GM08714 (cell line): Measurements from ENCODE around the gene COQ9.
"Not testable (repeated sequence)": the region's sequence is repeated elsewhere in the genome, so short reads cannot be mapped to it uniquely, and the experiment has no call there.

ENCODE experiments used
- H3K4me3 ChIP-seq: fragments of 200-500 bp; sonication (Bioruptor generic); 2 replicates; pipeline ENCODE4 v1.5.1; 2014; ENCODE audit warnings: mild to moderate bottlenecking, low read length, inconsistent platforms
- ZNF274 ChIP-seq: IDR thresholded peaks from 2 replicates; pipeline ENCODE4 v1.6.1; 2012; ENCODE audit warnings: mild to moderate bottlenecking, low read depth, low read length

Gene COQ9, protein sequence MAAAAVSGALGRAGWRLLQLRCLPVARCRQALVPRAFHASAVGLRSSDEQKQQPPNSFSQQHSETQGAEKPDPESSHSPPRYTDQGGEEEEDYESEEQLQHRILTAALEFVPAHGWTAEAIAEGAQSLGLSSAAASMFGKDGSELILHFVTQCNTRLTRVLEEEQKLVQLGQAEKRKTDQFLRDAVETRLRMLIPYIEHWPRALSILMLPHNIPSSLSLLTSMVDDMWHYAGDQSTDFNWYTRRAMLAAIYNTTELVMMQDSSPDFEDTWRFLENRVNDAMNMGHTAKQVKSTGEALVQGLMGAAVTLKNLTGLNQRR

DNA sequence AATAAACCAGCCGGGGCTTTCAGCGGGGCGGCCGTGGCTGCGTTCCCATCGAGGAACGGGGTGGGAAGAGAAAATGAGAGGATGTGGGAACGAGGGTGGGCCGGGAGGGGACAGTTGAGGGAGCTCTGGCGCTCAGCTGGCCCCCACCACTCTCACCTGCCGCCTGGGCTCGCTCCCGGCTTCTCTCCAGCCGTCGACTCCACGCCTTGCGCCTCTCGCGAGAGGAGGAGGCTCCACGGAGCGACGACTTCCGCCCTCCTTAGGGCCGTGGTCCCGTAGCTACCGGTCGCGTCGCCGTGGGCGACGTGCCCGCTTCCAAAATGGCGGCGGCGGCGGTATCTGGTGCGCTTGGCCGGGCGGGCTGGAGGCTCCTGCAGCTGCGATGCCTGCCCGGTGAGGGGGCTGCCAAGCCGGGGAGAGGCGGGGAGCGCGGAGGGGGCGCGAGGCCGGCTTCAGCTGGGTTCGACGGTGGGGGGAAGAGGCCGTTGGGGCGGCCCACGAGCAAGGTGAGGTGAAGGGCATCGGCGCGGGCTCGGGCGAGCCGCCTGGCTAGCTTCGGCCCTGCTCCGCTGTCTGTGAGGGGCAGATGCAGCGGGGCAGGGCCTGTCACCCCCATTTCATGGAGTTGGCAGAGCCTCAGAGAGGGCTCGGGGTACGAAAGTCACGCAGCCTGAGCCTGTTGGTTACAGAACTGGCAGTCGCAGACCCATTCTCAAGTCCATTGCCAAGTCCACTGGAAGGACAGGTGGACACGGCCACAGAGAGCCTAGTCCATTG is at the start of gene COQ9, which contains the start of gene CIAPIN1:
COQ9 (plus strand) TSS at position 294 of the 777 bp plus-strand sequence; CDS start at position 321, 27 bp downstream.
CIAPIN1 (minus strand) TSS at position 200 of the 777 bp plus-strand sequence. CDS start 6,457 bp downstream, outside the sequence.
- H3K4me3 ChIP-seq, result peak within 1 kb of the TSS; percentile 83
- no peak for TF ChIP-seq ZNF274

DNA sequence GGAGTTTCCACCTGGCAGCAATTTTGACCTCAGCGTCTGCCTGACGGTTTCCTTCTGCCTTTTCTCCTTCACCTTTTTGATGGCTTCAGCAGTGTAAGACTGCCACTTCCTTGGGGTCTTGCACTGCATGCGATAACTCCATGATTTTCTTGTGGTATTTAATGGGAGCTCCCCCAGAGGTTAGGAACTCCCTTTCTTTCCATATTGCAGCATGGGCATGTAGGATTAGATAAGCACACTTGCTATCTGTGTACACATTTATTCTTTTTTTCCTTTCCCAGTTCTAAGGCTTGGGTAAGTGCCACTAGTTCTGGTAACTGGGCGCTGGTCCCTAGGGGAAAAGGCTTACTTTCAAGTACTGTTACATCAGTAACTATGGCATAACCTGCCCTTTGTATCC is 49.8 kb upstream of the COQ9 start:
- not testable (repeated sequence) for H3K4me3 ChIP-seq

GRCh38 chr16:57401943-57402640 is 45.2 kb upstream of the COQ9 start:
- TF ChIP-seq ZNF274, result no peak
- no peak overlapping the region for H3K4me3 ChIP-seq

- no peak for TF ChIP-seq ZNF274
- no peak within 1 kb of the TSS for H3K4me3 ChIP-seq
These were observed 43.1 kb upstream of the COQ9 start, which contains the start of gene CCL17 for GRCh38 chr16:57403965-57404817. Gene CCL17 (plus strand): TSS chr16:57404767. CDS start chr16:57413933, 9,166 bp downstream.

GRCh38 chr16:57405097-57405496 is 42.2 kb upstream of the COQ9 start:
- H3K4me3 ChIP-seq, result no peak overlapping the region
- no peak for TF ChIP-seq ZNF274

DNA sequence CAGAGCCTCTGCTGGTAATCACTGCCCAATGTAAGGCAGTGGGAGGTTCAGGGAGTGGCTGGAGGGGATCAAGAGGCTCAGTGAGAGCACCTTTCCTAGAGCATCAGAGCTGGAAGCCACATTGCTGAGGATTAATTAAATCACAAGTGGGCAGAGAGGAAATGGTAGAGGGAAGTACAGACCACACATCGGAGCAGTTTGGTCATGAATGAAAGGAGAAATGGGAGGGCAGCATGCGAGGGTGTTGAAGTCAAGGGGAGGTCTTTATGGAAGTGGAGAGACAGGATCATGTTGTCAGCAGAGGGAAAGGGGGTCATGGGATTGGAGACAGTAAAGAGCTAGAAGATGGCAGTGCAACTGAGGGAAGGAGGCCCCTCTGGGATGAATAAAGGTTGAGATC is 40.4 kb upstream of the COQ9 start:
- TF ChIP-seq ZNF274, result no peak

GRCh38 chr16:57407521-57408353 is 39.5 kb upstream of the COQ9 start:
- TF ChIP-seq ZNF274, result no peak

More for the DNA sequence above, 40.4 kb upstream of the COQ9 start:
- no peak overlapping the region for H3K4me3 ChIP-seq

GRCh38 chr16:57409065-57409464 is 38.2 kb upstream of the COQ9 start:
- no peak overlapping the region for H3K4me3 ChIP-seq
- no peak for TF ChIP-seq ZNF274

More at GRCh38 chr16:57407521-57408353, 39.5 kb upstream of the COQ9 start:
- no peak overlapping the region for H3K4me3 ChIP-seq

DNA sequence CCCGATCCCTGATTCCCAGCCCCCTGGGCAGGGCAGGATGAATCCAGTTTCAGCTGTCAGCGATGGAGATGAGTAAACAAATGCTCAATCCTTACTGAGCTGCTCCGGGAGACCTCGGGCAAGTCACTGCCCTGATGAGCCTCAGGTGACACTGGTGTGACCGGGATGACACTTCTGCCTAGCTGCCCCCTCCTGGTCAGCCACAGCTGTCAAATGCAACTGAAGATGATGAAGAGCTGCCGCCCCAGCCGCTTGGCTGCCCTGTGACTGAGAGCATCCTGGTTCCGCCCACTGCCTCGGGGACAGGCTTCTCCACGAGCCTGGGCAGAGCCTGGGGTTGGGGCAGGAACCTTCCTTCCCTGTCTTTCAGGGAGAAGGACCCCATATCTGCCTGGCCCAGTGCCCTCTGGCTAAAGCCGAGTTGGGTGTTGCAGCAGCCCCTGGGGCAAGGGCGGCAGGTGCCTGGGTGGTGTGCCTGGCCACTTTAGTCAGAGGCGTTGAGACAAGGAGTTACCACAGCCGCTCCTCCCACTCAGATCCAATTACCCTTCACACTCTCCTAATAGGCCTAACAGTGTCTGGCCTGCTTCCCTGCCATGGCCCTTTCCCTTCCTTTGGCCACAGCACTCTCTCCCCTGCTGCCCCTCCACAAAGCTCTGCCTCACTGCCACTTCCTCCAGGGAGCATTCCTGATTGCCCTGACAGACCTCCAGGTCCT is 37.2 kb upstream of the COQ9 start:
- TF ChIP-seq ZNF274, result no peak

GRCh38 chr16:57411362-57411976 is 35.8 kb upstream of the COQ9 start:
- TF ChIP-seq ZNF274, result no peak
- H3K4me3 ChIP-seq, result no peak overlapping the region

More for the DNA sequence above, 37.2 kb upstream of the COQ9 start:
- no peak overlapping the region for H3K4me3 ChIP-seq

DNA sequence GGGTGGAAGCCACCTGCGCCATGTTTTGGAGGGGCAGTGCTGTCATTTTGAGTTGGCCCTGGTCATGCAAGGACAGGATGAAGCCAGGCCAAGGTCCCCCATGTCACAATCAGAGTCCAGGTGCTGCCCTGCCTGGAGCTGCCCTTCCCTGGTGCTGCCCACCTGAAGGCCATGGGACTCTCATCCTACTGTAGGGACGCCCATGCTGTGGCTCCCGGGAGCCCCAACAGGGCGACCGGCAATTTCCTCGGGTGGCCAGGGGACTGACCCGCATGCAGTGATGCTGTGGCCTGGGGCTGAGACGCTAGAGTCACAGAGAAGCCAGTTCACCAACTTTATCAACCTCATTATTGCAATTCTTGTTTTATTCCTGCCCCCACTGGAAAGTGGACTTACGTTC is 34.7 kb upstream of the COQ9 start:
- no peak overlapping the region for H3K4me3 ChIP-seq
- TF ChIP-seq ZNF274, result no peak

DNA sequence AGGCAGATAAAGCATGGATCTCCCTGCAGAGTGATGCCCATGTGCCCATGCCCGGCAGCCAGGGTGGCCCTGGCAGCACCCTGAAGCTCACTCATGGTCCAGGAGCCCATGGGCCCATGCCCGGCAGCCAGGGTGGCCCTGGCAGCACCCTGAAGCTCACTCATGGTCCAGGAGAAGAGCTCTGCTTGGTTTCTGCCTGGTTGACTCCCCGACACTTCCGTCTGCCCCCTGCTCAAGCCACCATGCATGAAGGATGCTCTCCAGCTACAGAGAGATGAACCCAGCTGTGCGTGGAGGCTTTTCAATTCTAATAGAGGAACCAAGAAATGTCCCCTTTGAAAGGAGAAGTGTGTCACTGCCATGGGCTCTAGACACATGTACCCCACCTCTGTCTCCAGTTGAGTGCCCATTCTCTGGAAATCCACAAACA is 34.0 kb upstream of the COQ9 start:
- H3K4me3 ChIP-seq, result no peak overlapping the region
- no peak for TF ChIP-seq ZNF274
